Endothelial cell of umbilical vein (primary cell): Measurements from ENCODE around the gene ESYT2. TPM values are rescaled to one million over a fixed set of nuclear protein-coding genes. Genes with fewer than 3 reads are reported as not detected.

Experiments
- BruUV-seq: library from RNA; stranded (reverse); fragments of 400-500 nt; replicated peaks from 2 replicates; lab custom pipeline; 2021; lab: Mats Ljungman, UMichigan
- CTCF ChIA-PET: fragments of 300-600, 350-600 bp; sonication (Branson Sonifier 250); formaldehyde crosslinking; loops from one replicate; lab custom pipeline; 2021; ENCODE audit warnings: antibody characterized with exemption, inconsistent platforms; lab: Charles Lee
- POLR2A ChIA-PET: fragments of 300-600, 350-600 bp; sonication (Branson Sonifier 250); formaldehyde crosslinking; loops from one replicate; lab custom pipeline; 2021; ENCODE audit warnings: antibody characterized with exemption, inconsistent platforms; lab: Charles Lee
- DNase-seq: peaks from one replicate; pipeline ENCODE4 v3.0.0-alpha.2; 2011; ENCODE audit warnings: low read depth, low spot score
- FAIRE-seq: peaks from 2 replicates; lab custom pipeline; 2011; peaks lifted over from hg19 to GRCh38; lab: Jason Lieb, UNC
- H2AFZ ChIP-seq: 2 replicates; pipeline ENCODE4 v1.6.0; 2012; ENCODE audit warnings: low read depth, low read length, control low read depth, inconsistent platforms
- H3K27ac ChIP-seq: 2 replicates; pipeline ENCODE4 v1.5.1; 2011; ENCODE audit warnings: low read depth, mild to moderate bottlenecking, control low read depth, low read length, moderate library complexity; ENCODE audit not compliant: insufficient read depth
- H3K27me3 ChIP-seq, 2 experiments: 2 replicates each; pipeline versions ENCODE4 v1.6.0 to v1.6.1; 2011; ENCODE audit warnings: low read length in 2 of 2, mixed read lengths in 1 of 2; ENCODE audit not compliant: control insufficient read depth in 2 of 2, insufficient read depth in 2 of 2
- H3K36me3 ChIP-seq, 2 experiments: 2 replicates in 1 of 2; 3 replicates in 1 of 2; pipeline ENCODE4 v1.5.1; 2011; ENCODE audit warnings: low read length in 2 of 2, mild to moderate bottlenecking in 1 of 2, moderate library complexity in 1 of 2; ENCODE audit not compliant: control insufficient read depth in 2 of 2, insufficient read depth in 2 of 2; ENCODE audit errors: extremely low read depth in 1 of 2
- H3K4me1 ChIP-seq: 3 replicates; pipeline ENCODE4 v1.5.1; 2011; ENCODE audit warnings: mild to moderate bottlenecking, low read length; ENCODE audit not compliant: control insufficient read depth, insufficient read depth; ENCODE audit errors: extremely low read depth
- H3K4me2 ChIP-seq: 2 replicates; pipeline ENCODE4 v1.6.1; 2011; ENCODE audit warnings: low read length, control low read depth, mixed read lengths; ENCODE audit not compliant: insufficient read depth
- H3K4me3 ChIP-seq, 3 experiments: fragments of 200-600 bp in 1 of 3; sonication (generic), shearing (Covaris generic) in 1 of 3; replicated peaks in 1 of 3; 2 replicates each; pipeline ENCODE4 v1.5.1; 2011 to 2016; ENCODE audit warnings: control low read depth in 3 of 3, low read length in 3 of 3, mild to moderate bottlenecking in 2 of 3, inconsistent platforms in 1 of 3, low read depth in 1 of 3, moderate library complexity in 1 of 3; ENCODE audit not compliant: insufficient read depth in 1 of 3
- H3K79me2 ChIP-seq: 2 replicates; pipeline ENCODE4 v1.6.0; 2012; ENCODE audit warnings: low read length, inconsistent platforms; ENCODE audit not compliant: control insufficient read depth, insufficient read depth
- H3K9ac ChIP-seq: replicated peaks from 2 replicates; pipeline ENCODE3; 2011; ENCODE audit warnings: low read length, control low read depth; ENCODE audit not compliant: insufficient read depth; ENCODE audit errors: extremely low read depth
- H3K9me1 ChIP-seq: replicated peaks from 3 replicates; pipeline ENCODE4 v1.6.0; 2011; ENCODE audit warnings: mild to moderate bottlenecking, low read length; ENCODE audit not compliant: control insufficient read depth, insufficient read depth; ENCODE audit errors: extremely low read depth
- H3K9me3 ChIP-seq: replicated peaks from 2 replicates; pipeline ENCODE4 v1.5.1; 2012; ENCODE audit warnings: low read length, inconsistent platforms; ENCODE audit not compliant: control insufficient read depth, insufficient read depth
- H4K20me1 ChIP-seq: replicated peaks from 2 replicates; pipeline ENCODE3; 2011; ENCODE audit warnings: mild to moderate bottlenecking, low read length; ENCODE audit not compliant: control insufficient read depth, insufficient read depth; ENCODE audit errors: extremely low read depth
- EZH2 ChIP-seq: IDR thresholded peaks from 2 replicates; pipeline ENCODE4 v1.6.1; 2012; ENCODE audit warnings: borderline replicate concordance, low read depth, mild to moderate bottlenecking, moderate library complexity, low read length, inconsistent platforms; ENCODE audit not compliant: severe bottlenecking
- FOS ChIP-seq: IDR thresholded peaks from 2 replicates; pipeline ENCODE4 v1.6.1; 2011; ENCODE audit warnings: mild to moderate bottlenecking, low read length, moderate library complexity, borderline replicate concordance; ENCODE audit not compliant: insufficient read depth
- GATA2 ChIP-seq: IDR thresholded peaks from 2 replicates; pipeline ENCODE4 v1.7.0; 2011; ENCODE audit warnings: low read depth, mild to moderate bottlenecking, moderate library complexity, mixed read lengths, low read length; ENCODE audit not compliant: insufficient read length, insufficient read depth
- JUN ChIP-seq: IDR thresholded peaks from 2 replicates; pipeline ENCODE4 v1.6.1; 2011; ENCODE audit warnings: borderline replicate concordance, low read depth; ENCODE audit not compliant: insufficient read length, insufficient read depth
- MAX ChIP-seq: IDR thresholded peaks from 2 replicates; pipeline ENCODE4 v1.6.1; 2011; ENCODE audit not compliant: insufficient read depth, insufficient read length
- MYC ChIP-seq: IDR thresholded peaks from one replicate; pipeline ENCODE4 v1.6.1; 2011; ENCODE audit warnings: mild to moderate bottlenecking, low read depth, low read length
- POLR2A ChIP-seq: IDR thresholded peaks from 2 replicates; pipeline ENCODE4 v1.6.1; 2012; ENCODE audit warnings: low read depth, mild to moderate bottlenecking, control low read depth, low read length
- POLR2AphosphoS5 ChIP-seq: IDR thresholded peaks from 2 replicates; pipeline ENCODE4 v1.6.1; 2012; ENCODE audit warnings: low read depth, mild to moderate bottlenecking, control low read depth, low read length, moderate library complexity; ENCODE audit not compliant: insufficient read depth
- dilution Hi-C: fragments of 300-500 bp; cut with MboI; formaldehyde crosslinking; loops from one replicate; pipeline ENCODE4 v1.15.0; 2019; ENCODE audit warnings: low sequenced_read_pairs; ENCODE audit not compliant: extremely low pct_ligation_motif_present
- intact Hi-C: fragments of 100-400 bp; cut with micrococcal nuclease; formaldehyde crosslinking; loops from one replicate; pipeline ENCODE4 v1.10.0; 2022
- polyA plus RNA-seq, 4 experiments: library from polyadenylated mRNA; depleted of rRNA in 3 of 4; stranded (reverse) in 3 of 4; unstranded in 1 of 4; fragments of >200 nt; gene quantifications; 2 replicates each; pipeline versions ENCODE4 v1.2.1 to v1.2.3, GENCODE V29; 2011 to 2012; ENCODE audit warnings: missing spikeins in 1 of 4
- total RNA-seq: library from RNA; stranded (reverse); gene quantifications from 2 replicates; pipeline ENCODE4 v1.2.3, GENCODE V29; 2021
- TF ChIP-seq, protein P1 (sequence below), 2 donors: IDR thresholded peaks; 1 replicate in 1 of 2; 2 replicates in 1 of 2; pipeline ENCODE4 v1.5.1; 2011; ENCODE audit warnings: low read length in 2 of 2, mild to moderate bottlenecking in 2 of 2, moderate library complexity in 2 of 2, control low read depth in 1 of 2, inconsistent platforms in 1 of 2, low read depth in 1 of 2; ENCODE audit not compliant: insufficient read depth in 1 of 2; ENCODE audit errors: extremely low read depth in 1 of 2

Gene ESYT2
- total and polyA plus RNA-seq, 2 donors (not counting 3 experiments of a cell fraction or from before 2014, with no cell fraction given): 18.8 to 46.6 TPM

DNA sequence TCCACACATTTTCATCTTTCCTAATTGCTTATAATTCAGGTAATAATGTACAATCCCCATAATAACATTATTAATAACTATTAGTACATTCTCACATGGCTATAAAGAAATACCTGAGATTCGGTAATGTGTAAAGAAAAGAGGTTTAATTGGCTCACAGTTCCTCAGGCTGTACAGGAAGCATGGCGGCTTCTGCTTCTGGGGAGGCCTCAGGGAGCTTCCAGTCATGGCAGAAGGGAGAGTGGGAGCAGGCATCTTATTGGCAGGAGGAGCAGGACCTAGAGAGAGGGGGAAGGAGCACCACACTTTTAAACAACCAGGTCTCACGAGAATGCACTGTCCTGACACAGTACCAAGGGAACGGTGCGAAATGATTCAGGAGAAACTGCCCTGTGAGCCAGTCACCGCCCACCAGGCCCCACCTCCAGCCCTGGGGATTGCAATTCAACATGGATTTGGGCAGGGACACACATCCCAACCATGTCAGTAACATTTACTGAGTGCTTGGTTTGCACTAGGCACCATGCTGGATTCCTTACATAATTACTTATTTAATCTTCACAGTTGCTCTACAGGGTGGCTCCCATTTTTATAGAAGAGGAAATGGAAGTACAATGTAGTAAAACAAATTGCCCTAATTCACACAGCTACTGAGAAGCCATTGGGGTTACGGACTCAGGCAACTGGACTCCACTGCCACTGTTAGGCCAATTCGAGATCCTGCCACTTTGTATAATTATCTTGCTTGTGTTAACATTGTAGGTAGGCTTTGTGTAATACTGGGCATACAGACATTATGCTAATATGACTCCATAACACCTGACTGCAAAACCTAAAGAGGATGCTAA is 8.7 kb upstream of the ESYT2 start:
- Histone ChIP-seq H3K27me3 (no peaks in the 10 kb centered on the region), H3K4me3 (no peak overlapping the region), H2AFZ (no peak overlapping the region), H3K79me2 (no peaks in the 10 kb centered on the region), H3K9me1 (no peaks in the 10 kb centered on the region), H3K36me3 (no peaks in the 10 kb centered on the region), H3K4me1 (no peaks in the 10 kb centered on the region), H3K9ac (no peak overlapping the region), H3K4me2 (no peak overlapping the region), H4K20me1 (no peaks in the 10 kb centered on the region), H3K27ac (no peak overlapping the region), H3K9me3 (no peaks in the 10 kb centered on the region)
- intact Hi-C loops (no loop called here), dilution Hi-C loops (no loop called here)
- FAIRE-seq (no peak), DNase-seq (no peak)
- CTCF ChIA-PET: no interaction called here
- POLR2A ChIA-PET: no interaction called here
- no TSS peak for BruUV-seq
- TF ChIP-seq MAX (no peak), JUN (no peak), POLR2AphosphoS5 (no peak), GATA2 (no peak), EZH2 (no peak), MYC (no peak), POLR2A (no peak), FOS (no peak)
- TF ChIP-seq, protein P1, sequence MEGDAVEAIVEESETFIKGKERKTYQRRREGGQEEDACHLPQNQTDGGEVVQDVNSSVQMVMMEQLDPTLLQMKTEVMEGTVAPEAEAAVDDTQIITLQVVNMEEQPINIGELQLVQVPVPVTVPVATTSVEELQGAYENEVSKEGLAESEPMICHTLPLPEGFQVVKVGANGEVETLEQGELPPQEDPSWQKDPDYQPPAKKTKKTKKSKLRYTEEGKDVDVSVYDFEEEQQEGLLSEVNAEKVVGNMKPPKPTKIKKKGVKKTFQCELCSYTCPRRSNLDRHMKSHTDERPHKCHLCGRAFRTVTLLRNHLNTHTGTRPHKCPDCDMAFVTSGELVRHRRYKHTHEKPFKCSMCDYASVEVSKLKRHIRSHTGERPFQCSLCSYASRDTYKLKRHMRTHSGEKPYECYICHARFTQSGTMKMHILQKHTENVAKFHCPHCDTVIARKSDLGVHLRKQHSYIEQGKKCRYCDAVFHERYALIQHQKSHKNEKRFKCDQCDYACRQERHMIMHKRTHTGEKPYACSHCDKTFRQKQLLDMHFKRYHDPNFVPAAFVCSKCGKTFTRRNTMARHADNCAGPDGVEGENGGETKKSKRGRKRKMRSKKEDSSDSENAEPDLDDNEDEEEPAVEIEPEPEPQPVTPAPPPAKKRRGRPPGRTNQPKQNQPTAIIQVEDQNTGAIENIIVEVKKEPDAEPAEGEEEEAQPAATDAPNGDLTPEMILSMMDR (IDR thresholded peaks at IDR 0.05; ENCODE audit: extremely low read depth in 1 of 2, insufficient read depth in 1 of 2, low read depth in 1 of 2, low read length in 2 of 2): no peak
